ENCODE measurements around the gene CAVIN1. TPM values are rescaled to one million over a fixed set of nuclear protein-coding genes. Genes with fewer than 3 reads are reported as not detected.
A peak's percentile ranks its signal among the peaks of the same experiment; 100 is the strongest.

CAVIN1 gene
- total RNA-seq, 1 donor from 2014 or later, result 53.3 TPM

DNA sequence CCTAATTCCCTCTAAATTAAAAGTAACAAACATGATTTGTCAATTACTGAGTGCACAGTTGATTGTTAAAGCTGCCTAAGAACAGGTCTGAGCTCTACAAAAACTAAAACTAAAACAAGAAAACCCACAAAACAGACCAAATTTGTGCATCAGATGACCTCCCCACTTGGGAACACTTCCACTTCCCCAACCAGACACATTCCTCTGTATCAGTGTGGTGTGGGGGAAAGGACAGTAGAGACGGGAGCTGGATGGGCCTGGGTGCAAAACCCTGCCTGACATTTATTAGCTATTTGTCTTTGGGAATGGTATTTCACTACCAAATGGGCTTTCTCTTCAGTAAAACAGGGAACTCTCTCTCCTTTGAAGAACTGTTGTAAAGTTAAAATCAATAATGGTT, 64.6 kb downstream of the CAVIN1 start:
- DNase-seq (ENCODE audit: low spot score in 2 of 2, unreplicated experiment in 2 of 2), result no peak
- H3K27ac Mint-ChIP-seq, result no peak overlapping the region
- no peak for TF ChIP-seq CTCF (IDR thresholded peaks at IDR 0.05; ENCODE audit: unreplicated experiment)
- peaks cover 1% of the 10 kb centered on the region for H3K36me3 Mint-ChIP-seq
- H3K4me3 Mint-ChIP-seq, result no peak overlapping the region
- no peaks in the 10 kb centered on the region for H3K27me3 Mint-ChIP-seq (ENCODE audit: low read depth)
- H3K9me3 Mint-ChIP-seq, result no peaks in the 10 kb centered on the region
- H3K4me1 Mint-ChIP-seq, result peaks cover 8% of the 10 kb centered on the region

- Mint-ChIP-seq H3K4me1 (peaks cover 2% of the 10 kb centered on the region), H3K27ac (peak overlapping the region; percentile 13), H3K27me3 (ENCODE audit: low read depth) (no peaks in the 10 kb centered on the region), H3K9me3 (no peaks in the 10 kb centered on the region), H3K36me3 (peaks cover 1% of the 10 kb centered on the region), H3K4me3 (no peak overlapping the region)
- TF ChIP-seq CTCF (IDR thresholded peaks at IDR 0.05; ENCODE audit: unreplicated experiment), result no peak
- DNase-seq (ENCODE audit: low spot score in 2 of 2, unreplicated experiment in 2 of 2), result no peak
Observed at GRCh38 chr17:42354956-42355843, 67.9 kb downstream of the CAVIN1 start.

Other genes starting within 250 kb of the CAVIN1 start
- 0.11 to 0.25 TPM (median 0.18 TPM) in 3 replicates for gene KCNH4, start 242.1 kb downstream of the CAVIN1 start, total RNA-seq
- gene HCRT, start 237.8 kb downstream of the CAVIN1 start, total RNA-seq, result not detected in 3 replicates
- 9.2 to 10.7 TPM (median 10.2 TPM) in 3 replicates for gene GHDC, start 228.8 kb downstream of the CAVIN1 start, total RNA-seq
- gene STAT5B, start 146.9 kb downstream of the CAVIN1 start, total RNA-seq, result 47.7 to 52.3 TPM (median 50.6 TPM) in 3 replicates
- 9.5 to 11.7 TPM (median 11.2 TPM) in 3 replicates for gene STAT5A, start 134.8 kb downstream of the CAVIN1 start, total RNA-seq
- 118 to 129 TPM (median 119 TPM) in 3 replicates for gene STAT3, start 34.8 kb downstream of the CAVIN1 start, total RNA-seq
- 60.4 to 65.6 TPM (median 65.6 TPM) in 3 replicates for gene ATP6V0A1, start 35.6 kb upstream of the CAVIN1 start, total RNA-seq
- 31.0 to 31.9 TPM (median 31.5 TPM) in 3 replicates for gene NAGLU, start 113.0 kb upstream of the CAVIN1 start, total RNA-seq
- 1.6 to 3.0 TPM (median 2.2 TPM) in 3 replicates for gene HSD17B1, start 129.7 kb upstream of the CAVIN1 start, total RNA-seq
- gene COASY, start 138.9 kb upstream of the CAVIN1 start, total RNA-seq, result 60.7 to 62.0 TPM (median 61.4 TPM) in 3 replicates
- 26.1 to 27.8 TPM (median 27.0 TPM) in 3 replicates for gene MLX, start 143.8 kb upstream of the CAVIN1 start, total RNA-seq
- 8.3 to 9.8 TPM (median 9.7 TPM) in 3 replicates for gene PSMC3IP, start 154.5 kb upstream of the CAVIN1 start, total RNA-seq
- gene RETREG3, start 186.1 kb upstream of the CAVIN1 start, total RNA-seq, result 77.7 to 79.1 TPM (median 77.8 TPM) in 3 replicates
- 35.0 to 42.9 TPM (median 38.4 TPM) in 3 replicates for gene TUBG1, start 186.4 kb upstream of the CAVIN1 start, total RNA-seq
- 30.6 to 33.7 TPM (median 33.4 TPM) in 3 replicates for gene TUBG2, start 236.0 kb upstream of the CAVIN1 start, total RNA-seq

Data from mesothelial cell of epicardium (in vitro differentiated cells).